GM23338 (cell line): ENCODE data around the gene MYT1.

Experiments used
- CTCF ChIP-seq, 2 experiments: fragments of 200-600 bp in 1 of 2; sonication (generic) in 1 of 2; conservative IDR thresholded peaks; 2 replicates each; pipeline versions ENCODE4 v1.5.1 to v1.6.1; 2016 to 2017; ENCODE audit warnings: antibody characterized with exemption in 2 of 2, low read depth in 2 of 2, mild to moderate bottlenecking in 2 of 2, moderate library complexity in 1 of 2
- EZH2phosphoT487 ChIP-seq: fragments of 200-600 bp; sonication (generic); IDR thresholded peaks from one replicate; pipeline ENCODE4 v1.8.1; 2018; ENCODE audit warnings: antibody characterized with exemption; ENCODE audit not compliant: unreplicated experiment
- JUNB ChIP-seq: IDR thresholded peaks from one replicate; pipeline ENCODE4 v1.6.1; 2016; ENCODE audit warnings: antibody characterized with exemption; ENCODE audit not compliant: unreplicated experiment
- POLR2AphosphoS5 ChIP-seq: IDR thresholded peaks from 2 replicates; pipeline ENCODE4 v1.6.1; 2016; ENCODE audit warnings: antibody characterized with exemption, low read depth
- REST ChIP-seq: IDR thresholded peaks from one replicate; pipeline ENCODE4 v1.6.1; 2018; ENCODE audit warnings: antibody characterized with exemption; ENCODE audit not compliant: unreplicated experiment
- ZNF462 ChIP-seq: fragments of 250-450 bp; sonication (Bioruptor Pico); IDR thresholded peaks from 2 replicates; pipeline ENCODE4 v1.5.0; 2020; ENCODE audit warnings: mild to moderate bottlenecking, moderate library complexity

- TF ChIP-seq CTCF (conservative IDR thresholded peaks at IDR 0.05; ENCODE audit: low read depth in 2 of 2), result no peak
- TF ChIP-seq JUNB, result no peak
- TF ChIP-seq POLR2AphosphoS5, result no peak
- no peak for TF ChIP-seq REST
- TF ChIP-seq EZH2phosphoT487, result no peak
- no peak for TF ChIP-seq ZNF462 (CRISPR knock-in tag)
These were observed 25.3 kb downstream of the MYT1 start for GRCh38 chr20:64189530-64189966.
